A549 (cell line): ENCODE results near the gene PLEKHH3.
"Not testable (repeated sequence)": the region's sequence is repeated elsewhere in the genome, so short reads cannot be mapped to it uniquely, and the experiment has no call there.

ENCODE experiments used
- PHF8 ChIP-seq: fragments of 200-600 bp; sonication (generic); IDR thresholded peaks from 2 replicates; pipeline ENCODE4 v1.6.1; 2016; ENCODE audit warnings: low read depth, mild to moderate bottlenecking, antibody characterized with exemption, moderate library complexity, borderline replicate concordance
- TF ChIP-seq, protein P1 (sequence below): fragments of 150-350 bp; IDR thresholded peaks from 2 replicates; pipeline ENCODE4 v1.6.1; 2014; ENCODE audit warnings: low read depth, mild to moderate bottlenecking, low read length
- TF ChIP-seq, protein P2 (sequence below): fragments of 450-650 bp; IDR thresholded peaks from 2 replicates; pipeline ENCODE4 v1.6.1; 2014; ENCODE audit warnings: antibody characterized with exemption

DNA sequence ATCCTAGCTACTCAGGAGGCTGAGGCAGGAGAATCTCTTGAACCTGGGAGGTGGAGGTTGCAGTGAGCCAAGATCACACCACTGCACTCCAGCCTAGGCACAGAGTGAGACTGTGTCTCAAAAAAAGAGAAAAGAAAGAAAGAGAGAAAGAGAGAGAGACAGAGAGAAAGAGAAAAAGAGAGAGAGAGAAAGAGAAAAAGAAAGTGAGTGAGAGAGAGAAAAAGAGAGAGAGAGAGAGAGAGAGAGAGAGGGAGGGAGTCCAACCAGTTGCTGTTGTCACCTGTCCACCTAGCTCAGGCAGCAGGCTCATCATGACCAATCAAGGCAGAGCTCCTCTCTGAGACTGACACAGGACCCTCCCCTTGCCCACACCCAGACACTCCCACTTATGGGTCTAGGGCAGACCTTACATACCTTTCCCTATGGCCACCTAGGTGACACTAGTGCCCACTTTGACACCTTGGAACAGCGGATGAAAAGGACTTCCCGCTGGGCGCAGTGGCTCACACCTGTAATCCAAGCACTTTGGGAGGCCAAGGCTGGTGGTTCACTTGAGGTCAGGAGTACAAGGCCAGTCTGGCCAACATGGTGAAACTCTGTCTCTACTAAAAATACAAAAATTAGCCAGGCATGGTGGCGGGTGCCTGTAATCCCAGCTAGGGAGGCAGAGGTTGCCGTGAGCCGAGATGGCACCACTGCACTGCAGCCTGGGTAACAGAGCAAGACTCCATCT, 49.6 kb downstream of the PLEKHH3 start:
- TF ChIP-seq, protein P1, sequence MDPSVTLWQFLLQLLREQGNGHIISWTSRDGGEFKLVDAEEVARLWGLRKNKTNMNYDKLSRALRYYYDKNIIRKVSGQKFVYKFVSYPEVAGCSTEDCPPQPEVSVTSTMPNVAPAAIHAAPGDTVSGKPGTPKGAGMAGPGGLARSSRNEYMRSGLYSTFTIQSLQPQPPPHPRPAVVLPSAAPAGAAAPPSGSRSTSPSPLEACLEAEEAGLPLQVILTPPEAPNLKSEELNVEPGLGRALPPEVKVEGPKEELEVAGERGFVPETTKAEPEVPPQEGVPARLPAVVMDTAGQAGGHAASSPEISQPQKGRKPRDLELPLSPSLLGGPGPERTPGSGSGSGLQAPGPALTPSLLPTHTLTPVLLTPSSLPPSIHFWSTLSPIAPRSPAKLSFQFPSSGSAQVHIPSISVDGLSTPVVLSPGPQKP: not testable (repeated sequence)
- TF ChIP-seq, protein P2, sequence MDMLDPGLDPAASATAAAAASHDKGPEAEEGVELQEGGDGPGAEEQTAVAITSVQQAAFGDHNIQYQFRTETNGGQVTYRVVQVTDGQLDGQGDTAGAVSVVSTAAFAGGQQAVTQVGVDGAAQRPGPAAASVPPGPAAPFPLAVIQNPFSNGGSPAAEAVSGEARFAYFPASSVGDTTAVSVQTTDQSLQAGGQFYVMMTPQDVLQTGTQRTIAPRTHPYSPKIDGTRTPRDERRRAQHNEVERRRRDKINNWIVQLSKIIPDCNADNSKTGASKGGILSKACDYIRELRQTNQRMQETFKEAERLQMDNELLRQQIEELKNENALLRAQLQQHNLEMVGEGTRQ: not testable (repeated sequence)
- not testable (repeated sequence) for TF ChIP-seq PHF8
